Stimulated activated CD8-positive, alpha-beta memory T cell treated with anti-CD3 and anti-CD28 coated beads, Interleukin-4, amount 100 ng/mL, for 48 hours (primary cell): ENCODE data around the gene BRICD5.
"Not testable (repeated sequence)": the region's sequence is repeated elsewhere in the genome, so short reads cannot be mapped to it uniquely, and the experiment has no call there.

Source experiments
- DNase-seq: peaks from one replicate; pipeline ENCODE4 v3.0.0-alpha.2; 2020

The BRICD5 gene

GRCh38 chr16:2210386-2211365, at the start of gene BRICD5:
Gene BRICD5 (minus strand): TSS chr16:2210863. CDS start chr16:2210833, 30 bp downstream.
- DNase-seq, result no peak

GRCh38 chr16:2260250-2260649, 49.6 kb upstream of the BRICD5 start:
- DNase-seq, result no peak

- DNase-seq, result not testable (repeated sequence)
Measured at GRCh38 chr16:2258530-2258929, 47.9 kb upstream of the BRICD5 start.

GRCh38 chr16:2257726-2258125, 47.1 kb upstream of the BRICD5 start:
- no peak for DNase-seq

GRCh38 chr16:2256531-2257140, 46.0 kb upstream of the BRICD5 start:
- DNase-seq, result no peak

- no peak for DNase-seq
Measured at GRCh38 chr16:2253293-2253692, 42.6 kb upstream of the BRICD5 start.

GRCh38 chr16:2252806-2253148, 42.1 kb upstream of the BRICD5 start:
- DNase-seq, result no peak

- peak; percentile 92 for DNase-seq
Measured at GRCh38 chr16:2251296-2252111, 40.8 kb upstream of the BRICD5 start, which contains the start of gene ECI1. Gene ECI1 (minus strand): TSS chr16:2251587. CDS start chr16:2251566, 21 bp downstream.

GRCh38 chr16:2250652-2251295, 40.1 kb upstream of the BRICD5 start:
- peak; percentile 61 for DNase-seq

GRCh38 chr16:2246301-2246885, 35.7 kb upstream of the BRICD5 start:
- DNase-seq, result no peak

GRCh38 chr16:2244926-2245795, 34.5 kb upstream of the BRICD5 start:
- DNase-seq, result no peak

- DNase-seq, result no peak
Measured at GRCh38 chr16:2244301-2244700, 33.6 kb upstream of the BRICD5 start.

- no peak for DNase-seq
Measured at GRCh38 chr16:2243781-2244180, 33.1 kb upstream of the BRICD5 start.

- DNase-seq, result no peak
Measured at GRCh38 chr16:2243031-2243528, 32.4 kb upstream of the BRICD5 start.

- no peak for DNase-seq
Measured at GRCh38 chr16:2242598-2242997, 31.9 kb upstream of the BRICD5 start.

GRCh38 chr16:2240331-2240730, 29.7 kb upstream of the BRICD5 start:
- DNase-seq, result not testable (repeated sequence)

GRCh38 chr16:2238838-2239675, 28.4 kb upstream of the BRICD5 start:
- no peak for DNase-seq

GRCh38 chr16:2238150-2238837, 27.6 kb upstream of the BRICD5 start:
- no peak for DNase-seq

GRCh38 chr16:2237493-2238149, 27.0 kb upstream of the BRICD5 start:
- DNase-seq, result no peak
